Panc1 (cell line): Measurements from ENCODE around the gene RLN3. TPM values are rescaled to one million over a fixed set of nuclear protein-coding genes. Genes with fewer than 3 reads are reported as not detected.

Experiments used
- ATAC-seq: fragments of 200-7000 bp; cut with Tn5 transposase; 2 replicates; pipeline ENCODE4 v1.9.1; 2020; ENCODE audit warnings: mild to moderate bottlenecking, moderate library complexity
- BruUV-seq: library from RNA; stranded (reverse); fragments of 400-500 nt; replicated peaks from 2 replicates; lab custom pipeline; 2021; lab: Mats Ljungman, UMichigan
- CTCF ChIA-PET: fragments of 300-600 bp; sonication (Branson Sonifier 250); formaldehyde crosslinking; loops from one replicate; lab custom pipeline; 2022; ENCODE audit warnings: antibody characterized with exemption; lab: Charles Lee
- POLR2A ChIA-PET: fragments of 300-600 bp; sonication (Branson Sonifier 250); formaldehyde crosslinking; loops from one replicate; lab custom pipeline; 2022; ENCODE audit warnings: antibody characterized with exemption; lab: Charles Lee
- DNase-seq: peaks from one replicate; pipeline ENCODE4 v3.0.0-alpha.2; 2010; ENCODE audit warnings: low read depth, low spot score
- H3K27ac ChIP-seq: 2 replicates; pipeline ENCODE4 v1.5.1; 2011; ENCODE audit warnings: mild to moderate bottlenecking, low read length, inconsistent platforms
- H3K27me3 ChIP-seq: fragments of 200-500 bp; sonication (Bioruptor generic); 2 replicates; pipeline ENCODE4 v1.6.0; 2014; ENCODE audit warnings: low read length, inconsistent platforms; ENCODE audit not compliant: control insufficient read depth, insufficient read depth
- H3K36me3 ChIP-seq: fragments of 200-500 bp; sonication (Bioruptor generic); 2 replicates; pipeline ENCODE4 v1.5.1; 2014; ENCODE audit warnings: inconsistent platforms, mild to moderate bottlenecking, low read length, moderate library complexity; ENCODE audit not compliant: control insufficient read depth, insufficient read depth
- H3K4me1 ChIP-seq: 2 replicates; pipeline ENCODE4 v1.5.1; 2011; ENCODE audit warnings: inconsistent platforms, mild to moderate bottlenecking, low read length, moderate library complexity; ENCODE audit not compliant: control insufficient read depth, insufficient read depth
- H3K4me3 ChIP-seq, 2 experiments: 2 replicates each; pipeline ENCODE4 v1.5.1; 2011 to 2012; ENCODE audit warnings: low read depth in 2 of 2, low read length in 2 of 2, mild to moderate bottlenecking in 2 of 2, inconsistent platforms in 1 of 2, moderate library complexity in 1 of 2
- H3K9me3 ChIP-seq: fragments of 200-500 bp; sonication (Bioruptor generic); 2 replicates; pipeline ENCODE4 v1.5.1; 2014; ENCODE audit warnings: low read depth, mild to moderate bottlenecking, inconsistent platforms, low read length, moderate library complexity; ENCODE audit not compliant: control insufficient read depth, insufficient read depth
- CTCF ChIP-seq: fragments of 450-650 bp; IDR thresholded peaks from 2 replicates; pipeline ENCODE4 v1.5.1; 2017; ENCODE audit warnings: mild to moderate bottlenecking
- POLR2AphosphoS5 ChIP-seq: IDR thresholded peaks from 2 replicates; pipeline ENCODE4 v1.6.1; 2012; ENCODE audit warnings: mild to moderate bottlenecking, low read depth, low read length, moderate library complexity
- REST ChIP-seq, 2 experiments: IDR thresholded peaks; 2 replicates each; pipeline ENCODE4 v1.6.1; 2011 to 2012; ENCODE audit warnings: low read depth in 2 of 2, control low read depth in 1 of 2, low read length in 1 of 2, mild to moderate bottlenecking in 1 of 2, moderate library complexity in 1 of 2; ENCODE audit not compliant: insufficient read depth in 1 of 2
- SIN3A ChIP-seq: IDR thresholded peaks from 2 replicates; pipeline ENCODE4 v1.6.1; 2012; ENCODE audit warnings: low read depth, mild to moderate bottlenecking, low read length, moderate library complexity, borderline replicate concordance; ENCODE audit not compliant: insufficient read depth
- TCF7L2 ChIP-seq: IDR thresholded peaks from 2 replicates; pipeline ENCODE4 v1.6.1; 2011; ENCODE audit warnings: mild to moderate bottlenecking, low read depth, low read length, inconsistent platforms
- in situ Hi-C: cut with HindIII; loops from 2 replicates; pipeline ENCODE4 v1.10.0; 2016; ENCODE audit warnings: low sequenced_read_pairs, low pct_unique_long_range_greater_than_20kb
- intact Hi-C: fragments of 100-400 bp; cut with micrococcal nuclease; formaldehyde crosslinking; loops from one replicate; pipeline ENCODE4 v1.10.0; 2022; ENCODE audit not compliant: unreplicated experiment
- total RNA-seq: library from RNA; stranded (reverse); gene quantifications from one replicate; pipeline ENCODE4 v1.2.1, GENCODE V29; 2021; ENCODE audit not compliant: unreplicated experiment

Gene RLN3
- total RNA-seq, 1 experiment from 2014 or later = not detected

- DNase-seq (no peak), ATAC-seq (no peak)
- Histone ChIP-seq H3K27ac (no peak overlapping the region), H3K4me3 (no peak overlapping the region), H3K36me3 (no peaks in the 10 kb centered on the region), H3K9me3 (no peaks in the 10 kb centered on the region), H3K27me3 (no peaks in the 10 kb centered on the region), H3K4me1 (peaks cover 5% of the 10 kb centered on the region; the same call in 1 of the 2 replicates)
- CTCF ChIA-PET = no interaction called here
- POLR2A ChIA-PET = no interaction called here
- TF ChIP-seq REST (IDR thresholded peaks at IDR 0.05; ENCODE audit: insufficient read depth in 1 of 2, low read depth in 2 of 2, low read length in 1 of 2) = no peak
- TF ChIP-seq POLR2AphosphoS5 = no peak
- TF ChIP-seq CTCF = no peak
- no peak for TF ChIP-seq SIN3A
- TF ChIP-seq TCF7L2 = no peak
- intact Hi-C loops = no loop called here
- in situ Hi-C loops = no loop called here
- BruUV-seq = no TSS peak
These were observed 34.6 kb downstream of the RLN3 start for GRCh38 chr19:14062558-14062855.

DNA sequence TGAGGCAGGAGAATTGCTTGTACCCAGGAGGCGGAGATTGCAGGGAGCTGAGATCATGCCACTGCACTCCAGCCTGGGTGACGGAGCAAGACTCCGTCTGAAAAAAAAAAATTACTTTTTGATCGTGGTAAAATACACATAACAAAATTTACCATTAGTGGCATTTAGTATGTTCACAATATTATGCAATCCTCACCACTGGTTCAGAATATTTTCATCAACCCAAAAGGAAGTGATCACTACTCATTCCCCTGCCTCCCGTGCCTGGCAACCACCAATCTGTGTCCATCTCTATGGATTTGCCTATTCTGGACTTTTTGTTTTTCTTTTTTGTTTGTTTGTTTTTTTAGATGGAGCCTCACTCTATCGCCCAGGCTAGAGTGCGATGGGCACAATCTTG lies 35.2 kb downstream of the RLN3 start:
- no TSS peak for BruUV-seq
- no peaks in the 10 kb centered on the region for H3K27me3 ChIP-seq
- CTCF ChIA-PET = no interaction called here
- no peak overlapping the region for H3K27ac ChIP-seq
- intact Hi-C loops = no loop called here
- no peaks in the 10 kb centered on the region for H3K36me3 ChIP-seq
- peaks cover 3% of the 10 kb centered on the region; the same call in 1 of the 2 replicates for H3K4me1 ChIP-seq
- H3K4me3 ChIP-seq = no peak overlapping the region
- POLR2A ChIA-PET = no interaction called here
- no peaks in the 10 kb centered on the region for H3K9me3 ChIP-seq
- DNase-seq = no peak
- ATAC-seq = no peak
- in situ Hi-C loops = no loop called here
- TF ChIP-seq CTCF = no peak
- no peak for TF ChIP-seq POLR2AphosphoS5
- no peak for TF ChIP-seq REST (IDR thresholded peaks at IDR 0.05; ENCODE audit: insufficient read depth in 1 of 2, low read depth in 2 of 2, low read length in 1 of 2)
- no peak for TF ChIP-seq SIN3A
- no peak for TF ChIP-seq TCF7L2
